Suprapubic skin (tissue), 4 donors: ENCODE results near the gene TOP1.

Experiments used
- CTCF ChIP-seq, 2 donors: fragments of 200-600 bp in 1 of 2; fragments of 450-650 bp in 1 of 2; sonication (generic) in 1 of 2; IDR thresholded peaks; one replicate each; pipeline ENCODE4 v1.5.1; 2016 to 2019; ENCODE audit warnings: antibody characterized with exemption in 2 of 2, mild to moderate bottlenecking in 1 of 2, moderate library complexity in 1 of 2
- EP300 ChIP-seq: sonication (generic); formaldehyde crosslinking; IDR thresholded peaks from one replicate; pipeline ENCODE4 v1.6.1; 2017; ENCODE audit warnings: antibody characterized with exemption
- POLR2A ChIP-seq, 2 donors: fragments of 450-650 bp; IDR thresholded peaks; one replicate each; pipeline ENCODE4 v1.6.1; 2017; ENCODE audit warnings: antibody characterized with exemption in 2 of 2, mild to moderate bottlenecking in 2 of 2, moderate library complexity in 2 of 2
- POLR2AphosphoS5 ChIP-seq, 3 donors: sonication (generic); formaldehyde crosslinking; IDR thresholded peaks; one replicate each; pipeline ENCODE4 v1.6.1; 2017; ENCODE audit warnings: antibody characterized with exemption in 3 of 3

GRCh38 chr20:41167118-41167470, 138.5 kb downstream of the TOP1 start:
- no peak for TF ChIP-seq CTCF (IDR thresholded peaks at IDR 0.05)
- TF ChIP-seq EP300: no peak
- no peak for TF ChIP-seq POLR2A (IDR thresholded peaks at IDR 0.05)
- TF ChIP-seq POLR2AphosphoS5 (IDR thresholded peaks at IDR 0.05): no peak
